ENCODE results near the gene AIG1. TPM values are rescaled to one million over a fixed set of nuclear protein-coding genes. Genes with fewer than 3 reads are reported as not detected.

The AIG1 gene
- total and polyA plus RNA-seq, 2 donors, result 9.1 to 16.5 TPM

DNA sequence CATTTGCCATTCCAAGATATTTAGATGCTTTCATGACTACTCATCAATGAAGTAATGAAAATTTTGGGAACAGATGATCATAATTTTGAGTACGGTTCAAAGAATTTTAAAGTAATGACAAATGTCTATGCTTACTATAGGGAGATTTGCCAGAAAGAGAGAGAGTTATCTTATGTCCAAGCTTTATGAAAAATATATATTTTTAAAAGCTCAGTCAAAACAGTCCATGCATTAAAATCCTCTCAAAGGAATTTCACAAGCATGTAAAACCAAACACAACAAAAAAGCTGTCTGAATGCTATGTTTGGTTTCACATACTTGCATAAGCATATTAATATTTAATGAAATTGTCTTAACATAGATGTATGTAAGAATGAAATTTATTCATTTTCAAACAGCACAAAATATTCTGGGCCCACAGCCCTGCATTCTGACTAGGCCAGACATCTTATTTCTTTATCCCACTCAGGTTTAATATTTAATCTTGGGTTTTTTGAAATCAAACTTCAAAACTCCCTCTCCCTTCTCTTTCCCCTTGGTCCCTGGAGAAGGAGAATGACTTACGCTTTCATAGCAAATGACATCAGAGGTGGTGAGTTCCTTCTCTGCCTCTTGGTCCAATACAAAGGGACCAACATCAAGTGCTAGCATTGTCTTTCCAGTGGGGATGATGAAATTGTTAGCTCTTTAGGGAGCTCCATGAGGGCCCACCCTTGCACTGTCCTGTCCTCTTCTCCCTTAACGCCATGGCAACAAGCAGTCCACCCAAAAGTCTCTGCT lies 295.6 kb downstream of the AIG1 start:
- no peaks in the 10 kb centered on the region for H3K27me3 ChIP-seq (ENCODE audit: control insufficient read depth in 2 of 2, insufficient read depth in 1 of 2, low read length in 1 of 2)
- no peak overlapping the region for H3K4me3 ChIP-seq (ENCODE audit: low read length in 2 of 2)
- H3K36me3 ChIP-seq (ENCODE audit: control insufficient read depth in 2 of 2, insufficient read depth in 2 of 2, low read length in 1 of 2), result no peaks in the 10 kb centered on the region
- DNase-seq (ENCODE audit: low read depth in 6 of 9, low spot score in 9 of 9), result no peak
- 78% methylated on average over 3 of the region's 3 CpGs for WGBS
- no peaks in the 10 kb centered on the region for H3K4me1 ChIP-seq (ENCODE audit: control insufficient read depth in 2 of 2, insufficient read depth in 2 of 2, low read length in 2 of 2)
- no peaks in the 10 kb centered on the region for H3K9me3 ChIP-seq (ENCODE audit: control insufficient read depth in 2 of 2, insufficient read depth in 1 of 2, low read length in 1 of 2)
- no peak overlapping the region for H3K27ac ChIP-seq (ENCODE audit: low read depth in 1 of 2, low read length in 1 of 2)

DNA sequence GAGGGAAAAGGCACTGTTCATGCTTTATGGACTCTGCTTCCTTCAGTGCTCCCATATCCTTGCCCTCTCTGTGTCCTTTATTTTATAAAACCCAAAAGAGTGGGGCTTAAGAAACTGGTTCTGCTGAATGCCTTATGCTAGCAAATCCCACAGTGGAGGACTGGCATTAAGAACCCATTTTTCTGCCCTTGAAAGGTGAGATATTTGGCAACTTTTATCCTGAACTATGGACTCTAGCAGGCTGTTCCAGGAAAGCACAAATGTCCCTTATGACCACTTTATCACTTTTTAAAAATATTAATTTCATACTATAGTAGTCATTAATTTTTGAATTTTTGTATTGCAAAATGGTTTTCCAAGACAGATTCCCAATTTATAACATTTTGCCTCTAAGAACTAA lies 296.5 kb downstream of the AIG1 start:
- no peak overlapping the region for H3K4me3 ChIP-seq (ENCODE audit: low read length in 2 of 2)
- H3K27me3 ChIP-seq (ENCODE audit: control insufficient read depth in 2 of 2, insufficient read depth in 1 of 2, low read length in 1 of 2), result no peaks in the 10 kb centered on the region
- no peak overlapping the region for H3K27ac ChIP-seq (ENCODE audit: low read depth in 1 of 2, low read length in 1 of 2)
- H3K36me3 ChIP-seq (ENCODE audit: control insufficient read depth in 2 of 2, insufficient read depth in 2 of 2, low read length in 1 of 2), result no peaks in the 10 kb centered on the region
- H3K9me3 ChIP-seq (ENCODE audit: control insufficient read depth in 2 of 2, insufficient read depth in 1 of 2, low read length in 1 of 2), result no peaks in the 10 kb centered on the region
- no peaks in the 10 kb centered on the region for H3K4me1 ChIP-seq (ENCODE audit: control insufficient read depth in 2 of 2, insufficient read depth in 2 of 2, low read length in 2 of 2)
- no peak for DNase-seq (ENCODE audit: low read depth in 6 of 9, low spot score in 9 of 9)

DNA sequence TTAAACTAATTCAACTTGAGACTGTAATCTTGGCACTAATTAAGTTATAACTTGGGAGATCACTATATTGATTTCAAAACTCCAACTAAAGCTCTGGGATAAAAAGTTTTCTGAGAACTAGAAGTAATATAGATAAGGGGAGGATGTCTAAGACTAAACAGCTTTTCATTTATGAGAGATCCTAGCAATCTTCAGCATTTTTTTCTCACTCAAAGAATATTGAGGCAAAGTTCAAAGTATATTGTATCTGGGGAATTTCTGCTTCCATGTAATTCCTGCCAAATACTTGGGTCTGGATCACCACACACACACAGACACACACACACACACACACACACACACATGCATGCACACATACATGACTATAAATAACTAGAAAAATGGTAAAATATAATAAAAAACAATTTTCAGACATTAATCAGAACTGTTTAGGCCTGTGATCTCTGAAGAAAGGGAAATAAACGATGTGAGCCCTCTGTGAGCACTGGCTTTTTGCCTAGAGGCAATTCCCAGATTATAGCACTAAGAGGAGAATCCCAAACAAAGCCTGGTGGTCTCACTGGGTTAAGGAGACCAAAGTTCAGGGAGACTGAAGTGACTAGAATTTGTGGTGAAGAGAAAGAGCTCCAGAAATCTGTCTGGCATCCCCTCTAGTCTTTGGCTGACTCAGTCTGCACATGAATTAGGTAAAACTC lies 297.0 kb downstream of the AIG1 start:
- no peak for DNase-seq (ENCODE audit: low read depth in 6 of 9, low spot score in 9 of 9)
- no peaks in the 10 kb centered on the region for H3K27me3 ChIP-seq (ENCODE audit: control insufficient read depth in 2 of 2, insufficient read depth in 1 of 2, low read length in 1 of 2)

DNA sequence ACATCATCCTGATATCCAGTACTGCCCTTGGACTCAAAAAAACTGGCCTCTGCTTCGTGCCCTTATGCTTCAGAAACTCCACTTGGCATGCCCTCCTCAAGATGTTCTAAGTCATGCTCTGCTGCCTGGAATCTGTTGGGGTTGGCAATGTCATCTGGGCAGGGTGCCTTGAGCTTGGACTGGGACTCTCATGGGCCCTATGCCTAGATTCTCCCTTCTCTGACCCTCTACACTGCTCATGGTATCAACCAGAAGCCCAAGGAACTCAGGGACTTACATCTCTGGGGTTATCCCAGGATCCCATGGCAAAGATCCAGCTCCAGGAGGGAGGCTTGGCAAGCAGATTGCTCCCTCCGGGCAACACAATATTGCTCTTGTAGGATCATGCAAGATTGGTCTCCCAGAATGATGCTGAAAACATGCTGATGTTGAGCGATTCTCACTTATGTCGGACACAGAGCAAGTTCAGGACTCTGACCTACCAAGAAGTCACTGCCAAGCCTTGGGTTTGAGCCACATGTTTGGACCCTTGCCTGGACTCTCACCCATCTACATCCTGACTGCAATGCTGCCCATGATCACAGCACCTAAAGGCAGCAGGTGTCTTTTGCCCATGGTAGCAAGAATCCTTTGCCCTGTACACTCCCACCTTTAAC lies 301.0 kb downstream of the AIG1 start:
- no peaks in the 10 kb centered on the region for H3K9me3 ChIP-seq (ENCODE audit: control insufficient read depth in 2 of 2, insufficient read depth in 1 of 2, low read length in 1 of 2)
- H3K36me3 ChIP-seq (ENCODE audit: control insufficient read depth in 2 of 2, insufficient read depth in 2 of 2, low read length in 1 of 2), result no peaks in the 10 kb centered on the region
- H3K4me3 ChIP-seq (ENCODE audit: low read length in 2 of 2), result no peak overlapping the region
- 91% methylated on average over 4 of the region's 4 CpGs for WGBS
- no peaks in the 10 kb centered on the region for H3K27me3 ChIP-seq (ENCODE audit: control insufficient read depth in 2 of 2, insufficient read depth in 1 of 2, low read length in 1 of 2)
- DNase-seq (ENCODE audit: low read depth in 6 of 9, low spot score in 9 of 9), result no peak
- H3K4me1 ChIP-seq (ENCODE audit: control insufficient read depth in 2 of 2, insufficient read depth in 2 of 2, low read length in 2 of 2), result no peaks in the 10 kb centered on the region
- H3K27ac ChIP-seq (ENCODE audit: low read depth in 1 of 2, low read length in 1 of 2), result no peak overlapping the region

More for the DNA sequence above, 297.0 kb downstream of the AIG1 start:
- WGBS, result 94% methylated on average over 1 of the region's 1 CpG
- no peaks in the 10 kb centered on the region for H3K4me1 ChIP-seq (ENCODE audit: control insufficient read depth in 2 of 2, insufficient read depth in 2 of 2, low read length in 2 of 2)
- no peak overlapping the region for H3K27ac ChIP-seq (ENCODE audit: low read depth in 1 of 2, low read length in 1 of 2)
- no peaks in the 10 kb centered on the region for H3K9me3 ChIP-seq (ENCODE audit: control insufficient read depth in 2 of 2, insufficient read depth in 1 of 2, low read length in 1 of 2)
- no peak overlapping the region for H3K4me3 ChIP-seq (ENCODE audit: low read length in 2 of 2)
- H3K36me3 ChIP-seq (ENCODE audit: control insufficient read depth in 2 of 2, insufficient read depth in 2 of 2, low read length in 1 of 2), result no peaks in the 10 kb centered on the region

DNA sequence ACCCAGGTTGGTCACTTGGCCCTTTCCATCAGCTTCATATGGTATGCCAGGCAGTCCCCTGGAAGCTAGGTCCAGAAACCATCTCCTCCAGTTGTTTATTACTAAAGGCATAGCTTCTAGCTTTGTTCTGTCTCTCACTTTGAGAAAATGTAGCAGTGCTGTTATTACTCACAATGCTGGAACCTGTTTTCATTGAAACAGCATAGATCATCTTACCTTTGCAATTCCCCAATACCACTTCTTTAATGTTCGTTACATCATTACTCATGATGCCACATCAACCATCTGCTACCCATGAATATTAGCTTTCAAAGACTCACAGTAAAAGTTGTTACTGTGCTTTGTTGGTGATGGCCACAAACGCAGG lies 301.5 kb downstream of the AIG1 start:
- WGBS, result 97% methylated on average over 2 of the region's 2 CpGs

DNA sequence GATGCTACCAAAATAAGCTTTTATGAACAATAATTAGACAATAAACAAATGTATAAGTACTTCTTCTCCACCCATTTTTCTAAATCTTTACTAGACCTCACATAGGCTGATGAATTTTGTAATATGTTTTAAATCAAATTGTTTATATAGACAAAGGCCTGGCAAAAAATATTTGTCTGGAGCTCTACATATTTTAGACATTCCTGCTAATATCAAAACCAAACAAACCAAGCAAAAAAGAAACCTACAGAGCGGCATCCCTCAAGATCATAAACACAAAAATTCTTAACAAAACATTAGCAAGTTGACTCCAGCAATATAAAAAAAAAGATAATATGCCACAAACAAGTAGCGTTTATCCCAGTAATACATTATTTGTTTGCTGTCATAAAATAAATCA lies 302.6 kb downstream of the AIG1 start:
- H3K27ac ChIP-seq (ENCODE audit: low read depth in 1 of 2, low read length in 1 of 2), result no peak overlapping the region
- no peaks in the 10 kb centered on the region for H3K9me3 ChIP-seq (ENCODE audit: control insufficient read depth in 2 of 2, insufficient read depth in 1 of 2, low read length in 1 of 2)
- H3K4me1 ChIP-seq (ENCODE audit: control insufficient read depth in 2 of 2, insufficient read depth in 2 of 2, low read length in 2 of 2), result no peaks in the 10 kb centered on the region
- no peak for DNase-seq (ENCODE audit: low read depth in 6 of 9, low spot score in 9 of 9)
- no peaks in the 10 kb centered on the region for H3K36me3 ChIP-seq (ENCODE audit: control insufficient read depth in 2 of 2, insufficient read depth in 2 of 2, low read length in 1 of 2)
- H3K27me3 ChIP-seq (ENCODE audit: control insufficient read depth in 2 of 2, insufficient read depth in 1 of 2, low read length in 1 of 2), result no peaks in the 10 kb centered on the region
- 98% methylated on average over 2 of the region's 2 CpGs for WGBS
- H3K4me3 ChIP-seq (ENCODE audit: low read length in 2 of 2), result no peak overlapping the region

More for the DNA sequence above, 301.5 kb downstream of the AIG1 start:
- no peak overlapping the region for H3K27ac ChIP-seq (ENCODE audit: low read depth in 1 of 2, low read length in 1 of 2)
- H3K4me3 ChIP-seq (ENCODE audit: low read length in 2 of 2), result no peak overlapping the region
- no peaks in the 10 kb centered on the region for H3K36me3 ChIP-seq (ENCODE audit: control insufficient read depth in 2 of 2, insufficient read depth in 2 of 2, low read length in 1 of 2)
- H3K9me3 ChIP-seq (ENCODE audit: control insufficient read depth in 2 of 2, insufficient read depth in 1 of 2, low read length in 1 of 2), result no peaks in the 10 kb centered on the region
- no peaks in the 10 kb centered on the region for H3K27me3 ChIP-seq (ENCODE audit: control insufficient read depth in 2 of 2, insufficient read depth in 1 of 2, low read length in 1 of 2)
- no peaks in the 10 kb centered on the region for H3K4me1 ChIP-seq (ENCODE audit: control insufficient read depth in 2 of 2, insufficient read depth in 2 of 2, low read length in 2 of 2)
- DNase-seq (ENCODE audit: low read depth in 6 of 9, low spot score in 9 of 9), result no peak

DNA sequence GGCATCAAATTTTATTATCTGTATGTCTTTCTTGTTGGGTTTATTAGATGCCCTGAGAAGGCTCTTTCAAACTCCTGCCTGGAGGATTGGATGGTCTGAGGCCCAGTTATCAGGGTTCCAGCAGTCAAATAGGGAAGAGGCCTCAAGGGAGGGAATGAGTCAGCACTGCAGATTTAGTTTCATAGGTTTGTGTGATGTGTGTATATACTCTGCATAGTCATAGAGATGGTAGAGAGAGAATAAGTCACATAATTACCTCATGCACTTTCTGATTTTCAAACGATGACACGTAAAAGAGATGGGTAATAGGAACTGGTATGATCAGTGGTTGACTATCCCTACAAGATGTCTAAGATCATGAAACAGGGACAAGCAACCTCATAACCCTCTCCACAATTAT lies 307.7 kb downstream of the AIG1 start:
- no peak overlapping the region for H3K27ac ChIP-seq (ENCODE audit: low read depth in 1 of 2, low read length in 1 of 2)
- no peaks in the 10 kb centered on the region for H3K9me3 ChIP-seq (ENCODE audit: control insufficient read depth in 2 of 2, insufficient read depth in 1 of 2, low read length in 1 of 2)
- DNase-seq (ENCODE audit: low read depth in 6 of 9, low spot score in 9 of 9), result no peak
- H3K27me3 ChIP-seq (ENCODE audit: control insufficient read depth in 2 of 2, insufficient read depth in 1 of 2, low read length in 1 of 2), result no peaks in the 10 kb centered on the region
- H3K4me1 ChIP-seq (ENCODE audit: control insufficient read depth in 2 of 2, insufficient read depth in 2 of 2, low read length in 2 of 2), result no peaks in the 10 kb centered on the region
- no peaks in the 10 kb centered on the region for H3K36me3 ChIP-seq (ENCODE audit: control insufficient read depth in 2 of 2, insufficient read depth in 2 of 2, low read length in 1 of 2)
- H3K4me3 ChIP-seq (ENCODE audit: low read length in 2 of 2), result no peak overlapping the region
- 92% methylated on average over 2 of the region's 2 CpGs for WGBS

DNA sequence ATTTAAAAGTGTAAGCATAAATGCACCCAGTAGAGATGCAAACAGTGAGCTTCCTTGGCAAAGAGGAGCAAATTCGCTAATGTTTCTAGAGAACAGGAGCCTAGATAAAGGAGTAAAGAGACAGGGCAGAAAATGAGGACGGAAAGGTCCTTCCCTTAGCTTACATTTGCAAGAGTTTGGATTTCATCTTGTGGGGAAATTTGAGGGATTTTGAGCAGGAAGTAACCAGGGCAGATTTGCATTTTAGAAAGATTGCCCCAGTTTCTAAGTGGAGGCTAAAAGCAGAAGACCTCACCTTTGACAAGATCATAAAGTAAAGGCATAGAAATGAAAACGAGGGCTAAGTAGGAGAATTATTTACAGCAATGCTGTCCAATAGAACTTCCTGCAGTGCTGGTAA lies 309.3 kb downstream of the AIG1 start:
- Histone ChIP-seq H3K4me1 (ENCODE audit: control insufficient read depth in 2 of 2, insufficient read depth in 2 of 2, low read length in 2 of 2) (no peaks in the 10 kb centered on the region), H3K27ac (ENCODE audit: low read depth in 1 of 2, low read length in 1 of 2) (no peak overlapping the region), H3K27me3 (ENCODE audit: control insufficient read depth in 2 of 2, insufficient read depth in 1 of 2, low read length in 1 of 2) (no peaks in the 10 kb centered on the region), H3K9me3 (ENCODE audit: control insufficient read depth in 2 of 2, insufficient read depth in 1 of 2, low read length in 1 of 2) (no peaks in the 10 kb centered on the region), H3K36me3 (ENCODE audit: control insufficient read depth in 2 of 2, insufficient read depth in 2 of 2, low read length in 1 of 2) (no peaks in the 10 kb centered on the region), H3K4me3 (ENCODE audit: low read length in 2 of 2) (no peak overlapping the region)
- 93% methylated on average over 3 of the region's 3 CpGs for WGBS
- no peak for DNase-seq (ENCODE audit: low read depth in 6 of 9, low spot score in 9 of 9)

DNA sequence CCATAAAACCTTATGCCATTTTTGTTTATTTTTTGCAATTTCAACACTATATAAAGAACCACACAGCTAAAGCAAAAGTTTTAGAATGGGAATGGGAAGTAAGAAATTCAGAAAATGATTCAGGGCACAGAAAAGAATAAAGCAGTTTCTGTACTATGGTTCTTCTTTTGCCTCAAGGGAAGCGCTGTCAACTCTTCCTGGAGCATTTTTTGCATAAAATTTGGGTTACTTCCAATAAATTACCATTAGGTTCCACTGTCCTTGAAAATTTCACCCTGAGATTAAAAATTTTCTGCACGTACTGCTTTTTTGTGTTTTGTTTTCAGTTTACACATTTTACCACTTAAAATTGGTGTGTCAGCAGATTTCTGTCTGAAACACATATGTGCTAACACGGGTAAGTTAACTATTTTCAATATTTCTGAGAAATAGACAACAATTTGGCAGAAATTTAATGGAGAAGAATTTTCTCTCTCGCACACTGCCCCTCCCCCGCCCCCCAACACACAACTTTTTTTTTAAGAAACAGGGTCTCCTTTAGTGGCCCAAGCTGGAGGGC lies 310.2 kb downstream of the AIG1 start:
- Histone ChIP-seq H3K4me1 (ENCODE audit: control insufficient read depth in 2 of 2, insufficient read depth in 2 of 2, low read length in 2 of 2) (no peaks in the 10 kb centered on the region), H3K36me3 (ENCODE audit: control insufficient read depth in 2 of 2, insufficient read depth in 2 of 2, low read length in 1 of 2) (no peaks in the 10 kb centered on the region), H3K27me3 (ENCODE audit: control insufficient read depth in 2 of 2, insufficient read depth in 1 of 2, low read length in 1 of 2) (no peaks in the 10 kb centered on the region), H3K4me3 (ENCODE audit: low read length in 2 of 2) (no peak overlapping the region), H3K9me3 (ENCODE audit: control insufficient read depth in 2 of 2, insufficient read depth in 1 of 2, low read length in 1 of 2) (no peaks in the 10 kb centered on the region), H3K27ac (ENCODE audit: low read depth in 1 of 2, low read length in 1 of 2) (no peak overlapping the region)
- 87% methylated on average over 5 of the region's 5 CpGs for WGBS
- no peak for DNase-seq (ENCODE audit: low read depth in 6 of 9, low spot score in 9 of 9)
